HG03175 (cell line): ENCODE data around the gene NPHP4.
"Not testable (repeated sequence)": the region's sequence is repeated elsewhere in the genome, so short reads cannot be mapped to it uniquely, and the experiment has no call there.

ENCODE experiments used
- ATAC-seq: cut with Tn5 transposase; IDR thresholded peaks from one replicate; pipeline ENCODE4 v1.9.1; 2021; ENCODE audit warnings: mild to moderate bottlenecking, moderate library complexity; ENCODE audit not compliant: unreplicated experiment

The NPHP4 gene

GRCh38 chr1:5861871-5862825 lies 130.1 kb downstream of the NPHP4 start:
- ATAC-seq = no peak

- ATAC-seq = no peak
Measured at GRCh38 chr1:5860277-5860676, 131.9 kb downstream of the NPHP4 start.

- ATAC-seq = no peak
Measured at GRCh38 chr1:5859766-5860165, 132.5 kb downstream of the NPHP4 start.

GRCh38 chr1:5858844-5859407 lies 133.3 kb downstream of the NPHP4 start:
- ATAC-seq = no peak

GRCh38 chr1:5858246-5858645 lies 134.0 kb downstream of the NPHP4 start:
- ATAC-seq = no peak

GRCh38 chr1:5857508-5858090 lies 134.6 kb downstream of the NPHP4 start:
- ATAC-seq = no peak

GRCh38 chr1:5857011-5857410 lies 135.2 kb downstream of the NPHP4 start:
- ATAC-seq = no peak

- ATAC-seq = no peak
Measured at GRCh38 chr1:5856246-5856815, 135.9 kb downstream of the NPHP4 start.

GRCh38 chr1:5855196-5855897 lies 136.9 kb downstream of the NPHP4 start:
- ATAC-seq = no peak

GRCh38 chr1:5854754-5855153 lies 137.5 kb downstream of the NPHP4 start:
- ATAC-seq = no peak

- not testable (repeated sequence) for ATAC-seq
Measured at GRCh38 chr1:5853858-5854257, 138.4 kb downstream of the NPHP4 start.

GRCh38 chr1:5850503-5850902 lies 141.7 kb downstream of the NPHP4 start:
- no peak for ATAC-seq

- ATAC-seq = no peak
Measured at GRCh38 chr1:5849550-5849949, 142.7 kb downstream of the NPHP4 start.

GRCh38 chr1:5847013-5847659 lies 145.1 kb downstream of the NPHP4 start:
- ATAC-seq = no peak

- ATAC-seq = no peak
Measured at GRCh38 chr1:5845376-5845775, 146.8 kb downstream of the NPHP4 start.

- ATAC-seq = no peak
Measured at GRCh38 chr1:5844442-5844841, 147.8 kb downstream of the NPHP4 start.

GRCh38 chr1:5843521-5844096 lies 148.6 kb downstream of the NPHP4 start:
- ATAC-seq = no peak

- no peak for ATAC-seq
Measured at GRCh38 chr1:5842679-5843078, 149.5 kb downstream of the NPHP4 start.

- no peak for ATAC-seq
Measured at GRCh38 chr1:5840551-5841001, 151.6 kb downstream of the NPHP4 start.
